Measurements from ENCODE around the gene STN1. TPM values are rescaled to one million over a fixed set of nuclear protein-coding genes. Genes with fewer than 3 reads are reported as not detected.

The STN1 gene
- total RNA-seq, 6 experiments from 2014 or later = 12.1 to 15.6 (median 14.7) TPM

- Mint-ChIP-seq H3K9me3 (no peaks in the 10 kb centered on the region), H3K27me3 (ENCODE audit: insufficient read depth) (peaks cover 2% of the 10 kb centered on the region; the same call in 1 of the 2 replicates), H3K4me1 (ENCODE audit: low read depth) (peaks cover 5% of the 10 kb centered on the region), H3K27ac (no peak overlapping the region), H3K36me3 (ENCODE audit: low read depth) (no peaks in the 10 kb centered on the region), H3K4me3 (no peak overlapping the region)
- no peak for DNase-seq
- TF ChIP-seq, protein P1, sequence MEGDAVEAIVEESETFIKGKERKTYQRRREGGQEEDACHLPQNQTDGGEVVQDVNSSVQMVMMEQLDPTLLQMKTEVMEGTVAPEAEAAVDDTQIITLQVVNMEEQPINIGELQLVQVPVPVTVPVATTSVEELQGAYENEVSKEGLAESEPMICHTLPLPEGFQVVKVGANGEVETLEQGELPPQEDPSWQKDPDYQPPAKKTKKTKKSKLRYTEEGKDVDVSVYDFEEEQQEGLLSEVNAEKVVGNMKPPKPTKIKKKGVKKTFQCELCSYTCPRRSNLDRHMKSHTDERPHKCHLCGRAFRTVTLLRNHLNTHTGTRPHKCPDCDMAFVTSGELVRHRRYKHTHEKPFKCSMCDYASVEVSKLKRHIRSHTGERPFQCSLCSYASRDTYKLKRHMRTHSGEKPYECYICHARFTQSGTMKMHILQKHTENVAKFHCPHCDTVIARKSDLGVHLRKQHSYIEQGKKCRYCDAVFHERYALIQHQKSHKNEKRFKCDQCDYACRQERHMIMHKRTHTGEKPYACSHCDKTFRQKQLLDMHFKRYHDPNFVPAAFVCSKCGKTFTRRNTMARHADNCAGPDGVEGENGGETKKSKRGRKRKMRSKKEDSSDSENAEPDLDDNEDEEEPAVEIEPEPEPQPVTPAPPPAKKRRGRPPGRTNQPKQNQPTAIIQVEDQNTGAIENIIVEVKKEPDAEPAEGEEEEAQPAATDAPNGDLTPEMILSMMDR (IDR thresholded peaks at IDR 0.05) = no peak
These were observed 5.5 kb upstream of the STN1 start for GRCh38 chr10:103923502-103923901.

GRCh38 chr10:103922659-103923058 is 4.7 kb upstream of the STN1 start:
- no peak overlapping the region for H3K4me3 Mint-ChIP-seq
- no peaks in the 10 kb centered on the region for H3K9me3 Mint-ChIP-seq
- H3K27me3 Mint-ChIP-seq (ENCODE audit: insufficient read depth) = peaks cover 2% of the 10 kb centered on the region; the same call in 1 of the 2 replicates
- no peak overlapping the region for H3K27ac Mint-ChIP-seq
- H3K4me1 Mint-ChIP-seq (ENCODE audit: low read depth) = peaks cover 8% of the 10 kb centered on the region
- TF ChIP-seq, protein P1 (IDR thresholded peaks at IDR 0.05) = no peak
- no peak for DNase-seq
- no peaks in the 10 kb centered on the region for H3K36me3 Mint-ChIP-seq (ENCODE audit: low read depth)

DNA sequence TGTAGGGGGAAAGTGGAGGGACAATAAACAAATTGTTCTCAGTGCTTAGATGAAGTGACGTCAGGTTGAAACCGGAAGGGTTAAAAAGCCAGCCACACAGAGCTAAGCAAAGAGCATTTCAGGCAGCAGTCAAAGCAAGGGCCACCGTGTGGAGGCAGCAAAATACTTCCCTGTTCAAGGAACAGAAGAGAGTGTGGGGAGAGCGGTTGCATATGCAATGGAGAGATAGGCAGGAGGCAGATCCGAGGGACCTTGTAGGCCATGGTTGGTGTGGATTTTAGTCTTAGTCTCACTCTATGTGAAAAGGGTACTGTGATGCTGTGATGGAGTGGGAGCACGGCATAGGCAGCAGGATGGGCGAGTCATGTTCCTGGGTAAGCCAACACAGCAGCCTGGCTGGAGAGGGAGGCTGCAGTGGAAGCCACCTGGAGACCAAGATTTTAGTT is 3.8 kb upstream of the STN1 start:
- Mint-ChIP-seq H3K27me3 (ENCODE audit: insufficient read depth) (peaks cover 2% of the 10 kb centered on the region; the same call in 1 of the 2 replicates), H3K36me3 (ENCODE audit: low read depth) (no peaks in the 10 kb centered on the region), H3K9me3 (no peaks in the 10 kb centered on the region), H3K4me3 (no peak overlapping the region), H3K4me1 (ENCODE audit: low read depth) (peaks cover 17% of the 10 kb centered on the region), H3K27ac (no peak overlapping the region)
- TF ChIP-seq, protein P1 (IDR thresholded peaks at IDR 0.05) = no peak
- DNase-seq = no peak

- Mint-ChIP-seq H3K4me1 (ENCODE audit: low read depth) (peaks cover 22% of the 10 kb centered on the region), H3K36me3 (ENCODE audit: low read depth) (no peaks in the 10 kb centered on the region; the same call in 1 of the 2 replicates), H3K27me3 (ENCODE audit: insufficient read depth) (peaks cover 2% of the 10 kb centered on the region; the same call in 1 of the 2 replicates), H3K27ac (no peak overlapping the region), H3K4me3 (no peak overlapping the region), H3K9me3 (no peaks in the 10 kb centered on the region)
- no peak for DNase-seq
- TF ChIP-seq, protein P1 (IDR thresholded peaks at IDR 0.05) = no peak
These were observed 3.3 kb upstream of the STN1 start for GRCh38 chr10:103921248-103921647.

- H3K27me3 Mint-ChIP-seq (ENCODE audit: insufficient read depth) = no peaks in the 10 kb centered on the region
- peaks cover 9% of the 10 kb centered on the region for H3K9me3 Mint-ChIP-seq
- peaks cover 35% of the 10 kb centered on the region for H3K4me1 Mint-ChIP-seq (ENCODE audit: low read depth)
- no peak overlapping the region for H3K27ac Mint-ChIP-seq
- no peak overlapping the region for H3K4me3 Mint-ChIP-seq
- DNase-seq = no peak
- TF ChIP-seq, protein P1 (IDR thresholded peaks at IDR 0.05) = no peak
- peaks cover 13% of the 10 kb centered on the region for H3K36me3 Mint-ChIP-seq (ENCODE audit: low read depth)
These were observed 1.7 kb upstream of the STN1 start for GRCh38 chr10:103919648-103920025.
